Limb (tissue), 2 donors: ENCODE data around the gene FAM83F.
"Not testable (repeated sequence)": the region's sequence is repeated elsewhere in the genome, so short reads cannot be mapped to it uniquely, and the experiment has no call there.

ENCODE experiments used
- DNase-seq, 2 donors: peaks; one replicate each; pipeline ENCODE4 v3.0.0-alpha.2; 2016; ENCODE audit errors: extremely low spot score in 2 of 2

Gene FAM83F

DNA sequence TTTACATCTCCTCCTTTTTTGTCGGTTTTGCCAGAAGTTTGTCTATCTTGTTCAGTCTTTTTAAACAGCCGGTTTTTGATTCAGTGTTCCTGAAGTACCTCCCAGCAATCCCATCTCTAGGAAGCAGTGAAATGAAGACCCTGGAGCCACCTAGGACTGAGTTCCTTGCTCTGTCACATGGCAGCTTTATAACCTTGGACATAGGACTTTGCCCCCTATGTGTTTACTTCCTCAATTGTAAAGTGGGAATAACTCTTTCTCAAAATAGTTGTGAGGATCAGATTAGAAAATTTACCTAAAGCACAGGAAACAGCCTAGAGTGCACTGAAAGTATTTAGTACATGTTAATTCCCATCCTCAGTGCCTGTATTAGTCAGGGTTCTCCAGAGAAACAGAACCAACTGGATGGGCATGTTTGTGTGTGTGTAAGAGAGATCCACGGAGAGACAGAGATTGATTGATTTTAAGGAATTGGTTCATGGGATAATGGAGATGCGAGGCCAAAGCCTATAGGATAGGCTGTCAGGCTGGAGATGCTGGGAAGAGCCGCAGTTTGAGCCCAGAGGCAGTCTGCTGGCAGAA, 20.0 kb downstream of the FAM83F start:
- no peak for DNase-seq

DNA sequence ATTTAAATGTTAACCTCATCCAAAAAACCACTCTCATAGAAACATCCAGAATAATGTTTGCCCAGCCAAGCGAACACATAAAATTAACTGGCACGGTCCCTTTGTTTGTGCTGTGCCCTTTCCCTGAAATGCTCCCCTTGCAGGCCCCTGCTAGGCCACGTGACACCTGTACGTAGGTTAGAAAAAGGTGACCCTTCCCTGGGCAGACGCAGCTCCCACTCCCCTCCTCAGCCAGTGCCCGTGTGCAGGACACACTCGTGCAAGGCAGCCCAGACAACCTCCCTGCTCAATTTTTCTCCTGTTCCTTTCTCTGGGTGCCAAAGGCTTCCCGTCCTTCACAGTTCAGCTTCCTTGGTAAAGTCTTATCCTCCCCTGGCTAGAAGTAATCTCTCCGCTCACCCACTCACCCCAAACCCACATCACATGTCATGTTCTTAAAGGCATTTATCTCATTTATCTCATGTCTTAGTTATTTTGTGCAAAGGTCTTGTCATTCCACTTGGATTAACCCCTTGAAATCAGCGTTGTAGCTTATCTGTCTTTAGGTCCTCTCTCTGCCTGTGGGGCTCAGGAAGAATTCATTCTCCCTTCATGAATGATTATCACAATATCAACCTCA, 20.7 kb downstream of the FAM83F start:
- no peak for DNase-seq

DNA sequence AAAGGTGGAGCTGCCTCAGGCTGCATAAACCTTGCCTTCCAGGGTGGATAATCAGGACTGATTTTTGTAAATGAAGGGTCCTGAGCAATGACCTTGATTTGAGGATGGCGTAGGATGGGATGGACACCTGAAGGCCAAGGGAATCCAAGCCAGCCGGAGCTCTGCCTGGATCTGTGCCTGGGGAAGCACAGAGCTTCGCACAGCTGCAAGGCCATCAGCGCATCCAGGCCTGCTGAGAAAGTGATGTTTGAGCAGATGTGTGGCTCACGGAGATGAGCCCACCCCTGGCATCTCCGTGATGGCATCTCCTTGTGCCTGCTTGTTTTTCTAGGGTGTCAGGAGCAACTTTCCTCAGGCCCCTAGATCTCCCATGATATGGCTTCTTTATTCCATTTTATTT, 23.3 kb downstream of the FAM83F start:
- DNase-seq = no peak

DNA sequence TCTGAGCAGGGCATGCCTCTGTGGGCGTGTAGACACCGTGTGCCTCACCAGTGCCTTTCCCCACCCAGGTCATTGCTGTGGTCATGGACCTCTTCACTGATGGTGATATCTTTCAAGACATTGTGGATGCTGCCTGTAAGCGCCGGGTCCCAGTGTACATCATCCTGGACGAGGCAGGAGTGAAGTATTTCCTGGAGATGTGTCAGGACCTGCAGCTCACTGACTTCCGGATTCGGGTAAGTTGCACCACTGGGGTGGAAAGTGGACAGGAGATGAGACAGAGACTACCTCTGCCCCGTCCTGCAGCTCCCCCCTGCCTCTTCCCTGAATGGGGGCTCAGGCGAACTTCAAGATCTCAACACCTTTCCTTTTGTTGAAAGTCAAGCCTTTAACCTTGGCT, 24.3 kb downstream of the FAM83F start:
- no peak for DNase-seq

DNA sequence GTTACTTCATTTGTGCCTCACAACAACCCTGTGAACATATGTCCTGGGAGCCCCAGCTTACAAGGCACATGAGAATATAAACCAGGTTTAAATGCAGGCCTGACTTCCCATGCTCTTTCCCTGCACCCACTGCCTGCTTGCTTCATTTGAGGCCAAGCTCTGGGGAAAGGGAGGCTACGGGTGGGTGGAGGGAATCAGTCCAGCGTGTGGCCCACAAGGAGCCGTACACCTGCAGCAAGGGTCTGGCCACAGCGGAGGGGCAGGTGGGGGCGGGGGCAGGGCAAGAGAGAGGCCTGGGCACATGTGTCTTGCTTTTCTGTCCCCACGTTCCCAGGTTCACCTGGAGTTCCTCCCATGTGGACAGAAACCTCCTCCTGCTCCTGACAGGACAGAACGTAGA, 26.2 kb downstream of the FAM83F start:
- DNase-seq = no peak

DNA sequence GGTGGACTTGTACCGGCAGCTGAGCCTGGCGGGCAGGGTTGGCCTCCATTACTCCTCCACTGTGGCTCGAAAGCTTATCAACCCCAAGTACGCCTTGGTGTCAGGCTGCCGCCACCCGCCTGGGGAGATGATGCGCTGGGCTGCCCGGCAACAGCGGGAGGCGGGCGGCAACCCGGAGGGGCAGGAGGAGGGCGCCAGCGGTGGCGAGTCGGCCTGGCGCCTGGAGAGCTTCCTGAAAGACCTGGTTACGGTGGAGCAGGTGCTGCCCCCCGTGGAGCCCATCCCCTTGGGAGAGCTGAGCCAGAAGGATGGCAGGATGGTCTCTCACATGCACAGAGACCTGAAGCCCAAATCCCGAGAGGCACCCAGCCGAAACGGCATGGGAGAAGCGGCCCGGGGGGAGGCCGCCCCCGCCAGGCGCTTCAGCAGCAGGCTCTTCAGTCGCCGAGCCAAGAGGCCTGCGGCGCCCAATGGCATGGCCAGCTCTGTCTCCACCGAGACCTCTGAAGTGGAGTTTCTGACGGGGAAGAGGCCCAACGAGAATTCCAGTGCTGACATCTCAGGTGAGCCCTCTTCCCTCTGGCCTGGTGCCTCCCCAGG, 26.7 kb downstream of the FAM83F start:
- no peak for DNase-seq

DNA sequence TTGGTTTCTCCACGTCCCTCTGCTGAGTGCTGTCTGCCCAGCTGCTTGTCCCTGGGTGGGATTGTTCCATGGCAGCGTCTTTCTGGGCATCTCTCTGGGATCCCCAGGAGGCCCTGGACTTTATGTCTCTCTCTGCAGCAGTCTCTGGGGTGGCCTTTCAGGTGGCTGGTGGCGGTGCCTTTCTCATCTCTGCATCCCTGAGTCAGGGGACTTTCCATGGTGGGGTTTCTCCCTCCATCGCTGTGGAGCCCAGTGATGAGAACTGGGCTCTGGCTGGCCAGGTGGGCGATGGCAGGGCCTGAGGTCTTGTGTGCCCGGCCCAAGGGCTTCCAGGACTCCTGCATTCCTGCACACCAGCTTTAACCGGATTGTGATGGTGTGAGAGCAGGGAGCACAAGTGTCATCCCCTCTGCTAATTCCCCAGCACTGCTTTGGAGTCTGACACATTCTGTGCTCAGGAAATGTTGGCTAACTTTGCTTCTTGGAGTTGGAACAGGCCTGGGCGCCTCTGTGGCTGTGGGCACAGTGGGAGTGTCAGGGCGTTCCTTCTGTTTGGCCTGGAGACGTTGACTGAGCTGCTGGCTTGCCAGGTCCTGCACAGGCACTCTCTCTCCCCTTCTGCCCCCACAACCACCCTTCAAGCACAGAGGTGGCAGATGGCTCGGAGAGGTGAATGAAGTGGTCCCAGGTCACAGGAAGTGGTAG, 27.9 kb downstream of the FAM83F start:
- no peak for DNase-seq

DNA sequence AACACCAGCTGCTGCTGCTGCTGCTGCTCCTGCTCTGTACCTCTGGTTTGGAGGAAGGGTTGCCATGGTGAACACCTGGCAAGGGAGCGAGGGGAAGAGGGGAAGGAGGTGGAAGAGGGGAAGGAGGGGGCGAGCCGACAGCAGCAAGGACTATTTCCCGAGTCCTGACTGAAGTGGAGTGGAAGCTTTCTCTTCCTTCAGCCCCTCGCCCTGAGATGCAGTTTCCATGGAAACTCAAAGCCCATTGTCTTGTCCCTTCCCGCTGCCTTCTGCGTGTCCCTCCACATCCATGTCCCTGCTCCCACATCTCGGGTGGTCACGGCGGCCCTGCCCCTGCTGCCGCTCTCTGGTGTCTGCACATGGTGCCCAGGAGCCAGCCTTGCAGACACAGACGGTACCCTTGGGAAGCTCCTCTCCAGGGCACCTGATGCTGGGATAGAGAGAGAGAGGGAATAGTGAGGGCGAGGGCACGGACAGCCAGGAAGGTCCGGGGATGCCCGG, 28.6 kb downstream of the FAM83F start:
- peak in 1 of 2 donors; percentile 59 for DNase-seq

DNA sequence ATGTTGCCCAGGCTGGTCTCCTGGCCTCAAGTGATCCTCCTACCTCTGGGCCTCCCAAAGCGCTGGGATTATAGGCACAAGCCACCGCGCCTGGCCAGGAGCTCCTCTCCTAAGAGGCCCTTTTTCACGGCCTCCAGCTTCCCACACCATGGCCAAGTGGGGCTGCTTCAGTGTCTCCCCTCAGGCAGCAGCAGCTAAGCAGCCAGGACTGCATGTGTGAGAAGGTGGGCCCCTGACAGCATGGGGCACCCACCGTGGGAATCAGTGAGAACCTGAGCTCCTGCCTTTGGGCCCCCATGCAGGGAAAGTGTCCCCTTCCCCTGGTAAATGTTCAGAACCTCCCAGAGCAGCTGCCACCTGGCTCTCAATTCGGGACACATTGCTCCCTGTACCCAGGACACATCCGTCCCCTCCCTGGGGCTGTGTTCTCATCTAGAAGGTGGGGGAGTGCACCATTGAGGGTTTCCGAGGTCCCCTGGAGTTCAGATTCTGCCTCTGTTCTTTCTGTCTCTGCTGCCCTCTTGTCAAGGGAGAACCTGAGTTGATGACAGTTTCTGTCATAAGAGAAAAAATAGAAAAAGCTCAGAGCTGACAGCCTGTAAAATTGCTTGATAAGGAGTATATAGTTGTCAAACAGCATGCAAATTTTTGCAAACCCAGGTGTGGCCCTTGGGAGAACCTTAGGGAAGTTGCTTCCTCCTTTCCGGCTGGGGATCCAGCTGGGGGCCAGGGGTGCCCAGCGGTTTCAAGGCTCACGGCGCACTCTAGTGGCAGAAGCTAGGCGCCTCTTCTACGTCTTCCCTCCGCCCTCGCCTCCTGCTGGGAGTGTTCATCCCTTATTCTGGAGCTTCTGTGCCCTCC, 29.7 kb downstream of the FAM83F start:
- peak in 1 of 2 donors; percentile 80 for DNase-seq

DNA sequence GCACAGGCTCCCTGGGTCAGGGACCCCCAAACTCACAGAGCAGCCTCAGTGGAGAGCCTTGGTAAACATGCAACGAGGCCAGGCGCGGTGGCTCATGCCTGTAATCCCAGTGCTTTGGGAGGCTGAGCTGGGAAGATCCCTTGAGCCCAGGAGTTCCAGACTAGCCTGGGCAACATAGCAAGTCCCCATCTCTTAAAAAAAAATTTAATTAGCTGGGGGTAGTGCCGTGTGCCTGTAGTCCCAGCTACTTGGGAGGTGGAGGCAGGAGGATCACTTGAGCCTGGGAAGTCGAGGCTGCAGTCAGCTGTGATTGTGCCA, 30.3 kb downstream of the FAM83F start:
- not testable (repeated sequence) for DNase-seq

DNA sequence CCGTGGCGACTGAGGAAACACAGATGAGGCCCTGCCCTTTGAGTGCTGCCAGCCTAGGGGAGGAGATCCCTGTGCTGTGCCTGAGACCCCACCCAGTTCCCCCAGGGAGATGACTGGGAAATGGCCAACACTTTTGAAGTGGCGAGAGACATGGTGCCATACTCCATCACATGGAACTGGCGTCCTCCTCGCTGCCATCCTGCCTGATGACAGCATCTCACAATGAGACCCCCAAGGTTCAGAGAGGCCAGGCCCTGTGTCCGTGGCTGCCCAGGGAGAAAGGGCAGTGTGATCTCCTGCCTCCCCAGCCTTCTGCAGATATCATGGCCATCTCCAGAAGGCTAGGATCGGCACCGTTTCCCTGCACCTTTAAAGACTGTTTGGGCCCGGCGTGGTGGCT, 31.1 kb downstream of the FAM83F start:
- DNase-seq = no peak

DNA sequence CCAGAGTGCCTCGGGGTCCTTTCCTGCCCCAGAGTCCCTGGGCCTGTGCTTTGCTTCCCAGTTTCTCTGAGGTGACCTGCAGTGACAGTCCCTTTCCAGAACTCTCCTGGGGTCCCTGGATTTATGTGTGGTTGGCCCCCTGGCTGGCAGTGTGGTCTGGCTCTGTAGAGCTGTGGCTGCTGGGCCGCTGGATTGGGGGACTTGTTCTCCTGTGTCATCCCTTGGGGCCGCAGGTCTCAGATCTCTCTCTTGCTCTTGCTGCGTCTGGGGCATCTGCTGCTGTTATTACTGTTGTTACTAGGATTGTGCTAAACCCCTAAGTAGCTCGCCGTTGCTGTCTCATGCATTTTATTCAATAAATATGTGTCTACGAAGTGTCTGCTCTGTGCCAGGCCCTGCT, 31.9 kb downstream of the FAM83F start:
- no peak for DNase-seq

DNA sequence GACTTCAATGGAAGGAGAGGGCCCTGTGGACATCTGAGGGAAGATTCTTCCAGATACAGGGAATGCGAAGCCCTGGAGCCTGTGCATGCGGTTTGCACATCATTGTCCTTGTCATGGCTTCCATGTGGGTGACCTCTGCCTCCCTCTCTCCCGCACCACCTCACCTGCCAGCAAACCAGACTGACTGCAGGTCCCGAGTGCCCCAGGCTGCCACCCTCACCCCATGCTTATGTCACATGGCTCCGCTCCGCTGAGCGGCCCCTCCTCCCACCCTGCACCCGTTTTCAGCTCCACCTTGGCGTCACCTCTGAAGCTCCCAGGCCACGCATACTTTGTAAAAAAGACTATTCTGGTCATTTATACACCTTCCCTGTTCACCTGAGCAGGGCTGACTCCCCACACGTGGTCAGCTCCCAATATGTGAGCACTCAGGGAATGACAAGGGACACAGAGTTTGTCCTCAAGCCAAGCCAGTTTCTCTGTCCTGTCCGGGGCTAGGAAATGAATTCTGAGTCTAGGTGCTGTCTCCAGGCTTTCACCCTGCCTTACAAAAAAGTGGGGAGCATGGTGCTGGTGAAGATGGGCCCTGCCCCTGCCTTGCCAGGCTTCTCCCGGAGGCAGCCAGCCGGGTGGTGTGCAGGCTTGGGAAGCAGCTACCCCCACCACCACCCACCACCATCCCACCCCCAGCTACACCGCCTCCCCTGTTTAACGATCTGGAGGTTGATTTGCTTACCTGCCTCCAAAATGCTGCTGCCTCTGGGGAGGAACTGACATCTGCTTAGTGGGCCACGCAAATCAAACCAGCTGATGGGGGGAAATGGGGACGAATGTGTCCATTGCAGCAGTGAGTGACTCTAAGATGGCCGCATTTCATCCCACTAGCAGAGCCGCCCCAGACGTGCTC, 32.7 kb downstream of the FAM83F start:
- DNase-seq = no peak

DNA sequence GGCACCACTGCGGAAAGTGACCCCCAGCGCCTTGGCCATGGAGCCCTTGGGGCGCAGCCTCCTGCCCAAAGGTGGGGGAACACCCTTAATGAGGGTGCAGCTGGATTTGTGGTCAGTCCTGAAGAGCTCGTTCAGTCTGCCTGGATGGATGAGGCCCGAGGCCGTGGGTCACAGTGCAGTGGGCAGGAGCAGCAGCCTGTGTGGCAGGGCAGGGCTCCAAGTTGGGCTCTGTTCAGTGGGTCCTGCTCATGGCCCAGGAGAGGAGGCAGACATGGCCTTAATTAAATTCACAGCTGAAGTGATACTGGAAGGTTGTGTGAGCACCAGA, 33.3 kb downstream of the FAM83F start:
- no peak for DNase-seq

DNA sequence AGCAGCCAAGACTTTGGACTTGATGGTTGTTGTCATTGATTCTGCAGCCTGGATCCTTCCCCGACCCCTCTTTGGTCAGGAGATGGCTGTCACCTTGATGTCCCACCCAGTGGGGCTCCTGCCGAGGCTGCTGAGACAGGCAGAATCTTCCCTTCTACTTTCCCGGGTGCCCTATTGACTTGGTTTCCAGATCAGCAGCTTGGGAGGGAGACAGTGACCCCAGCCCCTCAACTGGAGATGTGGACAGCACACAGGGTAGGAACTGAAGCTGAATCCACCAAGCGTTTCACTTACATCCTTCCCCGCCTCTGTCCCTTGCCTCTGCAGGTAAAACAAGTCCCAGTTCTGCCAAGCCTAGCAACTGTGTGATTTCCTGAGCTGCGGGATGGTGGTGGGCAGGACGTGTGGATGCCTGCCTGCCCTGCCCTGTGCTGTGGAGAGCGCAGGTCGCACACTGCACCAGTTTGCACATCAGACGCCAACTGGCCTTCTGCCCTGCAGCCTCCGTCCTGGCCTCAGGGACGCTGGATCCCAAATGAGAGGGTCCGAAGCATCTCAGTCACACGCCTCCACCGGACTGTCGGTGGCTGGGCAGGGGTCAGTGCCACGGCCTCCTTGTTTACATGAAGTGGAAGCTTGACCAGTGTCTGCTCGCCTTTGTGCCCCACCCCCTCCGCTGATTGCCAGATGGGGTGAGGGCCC, 34.6 kb downstream of the FAM83F start:
- peak in 1 of 2 donors; percentile 19 for DNase-seq

DNA sequence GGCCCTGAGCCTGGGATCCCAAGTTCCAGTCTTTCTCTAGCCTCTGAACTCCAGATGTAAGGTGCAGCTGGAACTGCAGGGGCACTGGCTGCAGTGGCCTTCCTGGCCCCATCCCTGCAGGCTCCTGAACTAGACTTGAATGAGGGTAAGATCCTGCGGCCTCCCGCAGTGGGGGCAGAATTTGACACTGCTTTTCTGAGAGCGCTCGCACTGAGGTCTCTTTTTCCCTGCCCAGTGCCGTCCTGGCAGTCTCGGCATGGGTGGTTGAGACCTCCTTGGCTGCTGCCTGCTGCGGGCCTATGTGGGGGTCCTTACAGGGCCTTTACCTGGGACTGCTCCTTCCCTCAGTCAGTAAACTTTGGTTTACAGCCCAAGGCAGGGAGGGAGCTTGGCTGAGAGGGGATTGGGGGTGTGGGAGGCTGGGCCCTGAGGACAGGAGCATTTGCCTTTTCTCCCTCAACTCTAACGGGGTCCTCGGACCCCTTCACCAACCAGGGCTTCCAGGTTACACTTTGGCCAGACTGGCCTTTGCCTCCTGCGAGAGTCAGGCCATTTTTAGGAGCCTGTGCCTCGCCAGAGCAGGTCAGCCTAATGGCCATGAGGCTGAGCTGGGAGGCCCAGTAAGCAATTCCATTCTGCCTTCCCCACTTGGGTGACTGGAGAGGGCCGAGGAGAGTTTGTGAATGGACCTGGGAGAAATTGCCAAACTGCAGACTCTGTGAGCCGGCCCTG, 35.4 kb downstream of the FAM83F start:
- peak in 1 of 2 donors; percentile 17 for DNase-seq

DNA sequence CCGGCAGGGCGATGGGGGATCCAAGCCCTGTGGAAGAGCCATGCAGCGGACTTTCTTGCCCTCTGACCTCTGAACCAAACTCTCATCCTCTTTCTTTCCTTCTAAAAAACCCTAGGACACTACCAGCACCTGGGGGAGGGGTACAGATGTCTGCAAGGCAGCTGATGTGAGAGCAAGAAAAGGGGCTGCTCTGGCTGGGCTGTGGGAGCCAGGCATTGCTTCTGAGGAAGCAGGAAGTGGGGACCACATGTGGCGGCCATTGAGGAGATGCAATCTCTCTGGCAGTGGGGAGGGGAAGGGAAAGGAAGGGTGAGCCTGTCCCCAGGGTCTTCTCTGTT, 36.0 kb downstream of the FAM83F start:
- no peak for DNase-seq

DNA sequence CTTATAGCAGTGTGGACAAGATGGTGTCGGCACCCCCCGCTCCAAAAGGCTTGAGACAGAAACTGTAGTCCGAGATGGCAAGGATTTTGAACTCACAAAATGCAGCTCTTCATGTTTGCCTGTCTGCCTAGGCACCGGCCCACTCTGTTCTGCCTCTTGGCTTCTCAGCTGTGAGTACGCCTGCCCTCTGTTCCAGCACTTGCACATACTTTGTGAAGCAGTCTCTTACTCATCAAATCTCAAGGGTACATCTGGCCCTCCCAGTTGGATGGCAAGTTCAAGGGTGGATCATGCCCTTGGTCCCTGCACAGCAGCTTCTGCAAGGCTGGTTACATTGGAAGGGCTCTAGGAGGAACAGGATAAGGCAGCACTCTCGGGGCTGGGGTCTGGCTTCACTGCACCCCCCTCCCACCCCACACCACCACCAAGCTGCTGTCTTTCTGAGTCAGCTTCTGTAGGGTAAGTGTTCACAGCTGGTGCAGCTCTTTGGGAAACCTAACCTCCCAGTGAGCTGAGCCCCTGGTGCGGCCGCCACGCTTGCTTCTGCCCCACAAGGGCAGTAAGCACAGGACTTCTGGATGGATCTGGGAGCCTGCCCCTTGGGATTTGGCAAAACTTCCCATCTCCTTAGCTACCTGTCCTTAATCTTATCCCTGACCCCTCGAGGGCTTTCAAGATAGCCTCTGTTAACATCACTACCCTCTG, 37.2 kb downstream of the FAM83F start:
- DNase-seq = no peak
